VCaP (cell line): ENCODE measurements around the gene CETP.

Experiments
- H3K27ac ChIP-seq: fragments of 450-650 bp; 2 replicates; pipeline ENCODE4 v1.5.1; 2017
- CTCF ChIP-seq: fragments of 450-650 bp; conservative IDR thresholded peaks from 2 replicates; pipeline ENCODE4 v1.5.1; 2017; ENCODE audit warnings: mild to moderate bottlenecking, moderate library complexity

The CETP gene

GRCh38 chr16:57019746-57020145 lies 58.0 kb downstream of the CETP start:
- no peak overlapping the region for H3K27ac ChIP-seq
- TF ChIP-seq CTCF = no peak

- H3K27ac ChIP-seq = no peak overlapping the region
- no peak for TF ChIP-seq CTCF
Measured at GRCh38 chr16:57020651-57021050, 58.9 kb downstream of the CETP start.

GRCh38 chr16:57021757-57022156 lies 60.0 kb downstream of the CETP start:
- no peak overlapping the region for H3K27ac ChIP-seq
- TF ChIP-seq CTCF = no peak

- no peak overlapping the region for H3K27ac ChIP-seq
- TF ChIP-seq CTCF = no peak
Measured at GRCh38 chr16:57022445-57022844, 60.7 kb downstream of the CETP start.

- no peak for TF ChIP-seq CTCF
- H3K27ac ChIP-seq = no peak overlapping the region
Measured at GRCh38 chr16:57023541-57024249, 61.9 kb downstream of the CETP start.

GRCh38 chr16:57024894-57025680 lies 63.3 kb downstream of the CETP start:
- no peak for TF ChIP-seq CTCF
- H3K27ac ChIP-seq = no peak overlapping the region

- no peak overlapping the region for H3K27ac ChIP-seq
- no peak for TF ChIP-seq CTCF
Measured at GRCh38 chr16:57025941-57026777, 64.4 kb downstream of the CETP start.
